Activated naive CD4-positive, alpha-beta T cell treated with anti-CD3 and anti-CD28 coated beads for 36 hours (primary cell): ENCODE data around the gene TAF6L. TPM values are rescaled to one million over a fixed set of nuclear protein-coding genes. Genes with fewer than 3 reads are reported as not detected.

ENCODE experiments used
- CTCF ChIA-PET: fragments of 350-600 bp; sonication (Branson Sonifier 250); formaldehyde crosslinking; loops from one replicate; lab custom pipeline; 2021; ENCODE audit warnings: antibody characterized with exemption; lab: Charles Lee
- DNase-seq: peaks from one replicate; pipeline ENCODE4 v3.0.0-alpha.2; 2020
- H3K27ac Mint-ChIP-seq: one replicate; pipeline ENCODE4 v1.8.0; 2021; ENCODE audit warnings: mild to moderate bottlenecking, mixed read lengths
- H3K27me3 Mint-ChIP-seq: one replicate; pipeline ENCODE4 v1.8.0; 2021; ENCODE audit warnings: low read depth, mixed read lengths
- H3K36me3 Mint-ChIP-seq: one replicate; pipeline ENCODE4 v1.8.0; 2021; ENCODE audit warnings: low read depth, mixed read lengths
- H3K4me1 Mint-ChIP-seq: one replicate; pipeline ENCODE4 v1.8.0; 2021; ENCODE audit warnings: low read depth, mixed read lengths
- H3K4me3 Mint-ChIP-seq: one replicate; pipeline ENCODE4 v1.8.0; 2021; ENCODE audit warnings: mild to moderate bottlenecking, moderate library complexity, mixed read lengths
- H3K9me3 Mint-ChIP-seq: one replicate; pipeline ENCODE4 v1.8.0; 2021; ENCODE audit warnings: mixed read lengths
- intact Hi-C: fragments of 100-400 bp; cut with micrococcal nuclease; formaldehyde crosslinking; loops from one replicate; pipeline ENCODE4 v1.15.1; 2023
- total RNA-seq, 2 experiments: library from RNA; stranded (reverse); gene quantifications; one replicate each; pipeline ENCODE4 v1.2.3, GENCODE V29; 2021

Gene TAF6L, protein sequence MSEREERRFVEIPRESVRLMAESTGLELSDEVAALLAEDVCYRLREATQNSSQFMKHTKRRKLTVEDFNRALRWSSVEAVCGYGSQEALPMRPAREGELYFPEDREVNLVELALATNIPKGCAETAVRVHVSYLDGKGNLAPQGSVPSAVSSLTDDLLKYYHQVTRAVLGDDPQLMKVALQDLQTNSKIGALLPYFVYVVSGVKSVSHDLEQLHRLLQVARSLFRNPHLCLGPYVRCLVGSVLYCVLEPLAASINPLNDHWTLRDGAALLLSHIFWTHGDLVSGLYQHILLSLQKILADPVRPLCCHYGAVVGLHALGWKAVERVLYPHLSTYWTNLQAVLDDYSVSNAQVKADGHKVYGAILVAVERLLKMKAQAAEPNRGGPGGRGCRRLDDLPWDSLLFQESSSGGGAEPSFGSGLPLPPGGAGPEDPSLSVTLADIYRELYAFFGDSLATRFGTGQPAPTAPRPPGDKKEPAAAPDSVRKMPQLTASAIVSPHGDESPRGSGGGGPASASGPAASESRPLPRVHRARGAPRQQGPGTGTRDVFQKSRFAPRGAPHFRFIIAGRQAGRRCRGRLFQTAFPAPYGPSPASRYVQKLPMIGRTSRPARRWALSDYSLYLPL
- total RNA-seq, result 10 to 100 TPM in 1 of 2 experiments, 1 to 10 TPM in 1; 8.9 to 10.5 TPM

DNA sequence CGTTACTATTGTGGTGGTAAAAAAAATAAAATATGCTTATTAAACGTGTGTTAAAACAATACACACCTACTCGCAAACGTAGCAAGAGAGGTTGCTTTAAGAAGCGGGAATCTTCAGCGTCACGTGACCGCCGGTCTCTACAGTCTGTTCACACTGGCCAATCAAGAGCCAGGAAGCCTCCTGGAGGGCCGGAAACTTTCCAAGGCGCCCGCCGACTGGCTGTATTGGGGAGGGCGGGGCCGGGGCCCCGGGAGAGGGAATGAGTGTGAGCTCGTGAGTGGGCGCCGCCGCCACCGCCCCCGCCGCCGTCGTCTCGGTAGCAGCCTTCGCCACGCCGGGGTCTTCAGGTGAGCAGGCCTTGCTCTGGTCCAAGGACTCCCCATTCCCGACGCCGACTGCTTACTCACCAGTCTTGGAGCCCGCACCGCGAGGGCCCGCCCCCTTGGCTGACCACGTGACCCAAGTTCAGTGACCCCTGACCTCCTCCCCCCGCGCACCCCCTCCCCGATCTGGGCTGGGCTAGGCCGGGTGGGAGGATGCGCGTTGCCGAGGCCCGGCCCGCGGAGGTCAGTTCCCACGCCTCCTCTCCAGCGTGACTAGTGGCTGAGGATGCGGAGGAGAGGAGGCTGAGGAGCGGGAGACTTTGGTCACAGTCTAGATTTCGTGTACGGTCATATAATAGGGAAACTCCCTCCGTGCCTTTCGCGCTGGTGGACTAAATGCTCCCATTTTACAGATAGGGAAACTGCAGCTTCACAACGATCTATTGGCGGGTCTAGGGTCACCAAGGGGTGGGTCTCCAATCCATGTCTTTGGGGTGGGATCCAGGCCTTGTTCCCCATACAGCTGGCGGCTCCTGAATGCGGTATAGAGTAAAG lies at the start of gene TAF6L:
Gene TAF6L, plus strand, starts transcription at position 253 of the 878 bp plus-strand sequence. CDS start 4,388 bp downstream, outside the sequence.
- H3K4me3 Mint-ChIP-seq, result peak within 1 kb of the TSS; percentile 80
- DNase-seq, result peak; percentile 95
- peak within 1 kb of the TSS; percentile 91 for H3K27ac Mint-ChIP-seq
- H3K27me3 Mint-ChIP-seq, result no peaks in the 10 kb centered on the region
- CTCF ChIA-PET, result interaction anchor here (0.8 to 7.1 kb wide), 4 partner anchors 15 to 85 kb away, joined by 3 to 53 read pairs (median 12); partner anchors contain the start of genes TMEM179B and ZBTB3
- intact Hi-C loops, result loop anchor here (1.0 to 5.0 kb wide), 10 partner anchors 10 to 181 kb away; partner anchors contain the start of genes EML3, POLR2G, ROM1 and TMEM179B
- H3K36me3 Mint-ChIP-seq, result peaks cover 7% of the 10 kb centered on the region
- peaks cover 25% of the 10 kb centered on the region for H3K4me1 Mint-ChIP-seq
- H3K9me3 Mint-ChIP-seq, result no peaks in the 10 kb centered on the region

DNA sequence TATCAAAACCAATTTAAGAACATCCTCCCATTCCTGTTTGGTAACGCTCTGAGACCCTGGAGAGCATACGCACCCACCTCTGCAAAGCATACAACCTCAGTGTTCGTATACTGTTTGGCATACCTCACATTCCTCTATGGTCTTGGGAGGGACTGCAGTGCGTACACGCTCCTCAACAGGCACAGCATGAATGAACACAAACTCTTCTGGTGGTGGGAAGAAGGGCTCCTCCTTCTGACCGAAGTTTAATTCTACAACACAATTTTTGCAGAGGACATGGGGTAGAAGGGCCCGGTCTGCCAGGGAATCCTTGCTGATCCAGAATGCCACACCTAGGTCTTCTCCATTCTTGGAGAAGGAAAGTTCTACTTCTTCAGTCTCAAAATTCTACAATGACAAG lies 49.2 kb upstream of the TAF6L start:
- no peak overlapping the region for H3K4me3 Mint-ChIP-seq
- H3K4me1 Mint-ChIP-seq, result peaks cover 49% of the 10 kb centered on the region
- CTCF ChIA-PET, result no interaction called here
- no peaks in the 10 kb centered on the region for H3K9me3 Mint-ChIP-seq
- intact Hi-C loops, result no loop called here
- H3K36me3 Mint-ChIP-seq, result peaks cover 78% of the 10 kb centered on the region
- H3K27me3 Mint-ChIP-seq, result no peaks in the 10 kb centered on the region
- no peak overlapping the region for H3K27ac Mint-ChIP-seq
- DNase-seq, result no peak

DNA sequence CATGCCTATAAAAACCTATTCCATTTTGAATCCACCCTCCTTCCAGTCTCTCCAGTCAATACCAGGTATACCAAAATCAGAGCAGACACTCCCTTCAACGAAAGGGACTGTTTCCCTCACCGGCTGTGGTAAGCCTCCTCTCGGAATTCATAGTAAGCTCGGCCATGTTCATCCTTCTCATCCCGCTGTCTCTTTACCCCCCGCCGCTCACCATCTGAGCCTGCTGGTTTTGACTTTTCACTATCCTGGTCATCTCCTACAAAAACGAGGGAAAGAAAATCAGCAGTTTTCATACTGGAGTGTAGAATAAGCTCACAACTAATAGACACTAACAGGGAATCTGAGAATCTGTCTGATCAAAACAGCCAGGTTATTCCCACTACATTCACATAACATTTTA lies 47.0 kb upstream of the TAF6L start:
- no peaks in the 10 kb centered on the region for H3K27me3 Mint-ChIP-seq
- peak overlapping the region; percentile 11 for H3K27ac Mint-ChIP-seq
- no peak for DNase-seq
- intact Hi-C loops, result no loop called here
- peaks cover 45% of the 10 kb centered on the region for H3K4me1 Mint-ChIP-seq
- H3K36me3 Mint-ChIP-seq, result peaks cover 72% of the 10 kb centered on the region
- H3K9me3 Mint-ChIP-seq, result no peaks in the 10 kb centered on the region
- CTCF ChIA-PET, result interaction anchor here (0.7 kb wide), 1 partner anchor 62 kb away, joined by 3 read pairs; no protein-coding TSS in a partner anchor
- H3K4me3 Mint-ChIP-seq, result peak overlapping the region; percentile 90

DNA sequence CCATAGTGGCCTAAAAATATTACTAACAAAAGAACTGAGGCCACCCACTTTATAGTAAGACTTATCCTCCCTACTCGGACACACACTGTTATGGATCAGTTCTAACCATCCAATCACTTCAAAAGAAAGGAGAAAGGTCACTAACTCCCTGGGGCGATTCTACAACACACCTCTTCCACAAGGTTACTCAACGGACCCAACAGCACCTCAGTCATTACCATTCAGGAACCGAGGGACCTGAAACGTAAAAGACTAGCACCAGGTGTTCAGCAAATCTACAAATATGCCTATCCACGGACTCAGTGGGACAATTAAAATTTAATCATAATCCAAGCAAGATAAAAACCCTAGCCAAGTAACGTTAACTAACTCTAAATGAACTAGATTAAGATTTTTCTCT lies 45.5 kb upstream of the TAF6L start:
- intact Hi-C loops, result loop anchor here (1.0 to 2.0 kb wide), 4 partner anchors 12 to 73 kb away; partner anchors contain the start of genes INTS5, UBXN1 and UQCC3
- Mint-ChIP-seq H3K27ac (peak overlapping the region; percentile 99), H3K4me1 (peaks cover 48% of the 10 kb centered on the region), H3K4me3 (peak overlapping the region; percentile 90), H3K27me3 (no peaks in the 10 kb centered on the region), H3K9me3 (no peaks in the 10 kb centered on the region), H3K36me3 (peaks cover 61% of the 10 kb centered on the region)
- DNase-seq, result no peak
- CTCF ChIA-PET, result interaction anchor here (0.6 to 1.0 kb wide), 2 partner anchors 132 to 941 kb away, joined by 3 to 4 read pairs; no protein-coding TSS in a partner anchor

DNA sequence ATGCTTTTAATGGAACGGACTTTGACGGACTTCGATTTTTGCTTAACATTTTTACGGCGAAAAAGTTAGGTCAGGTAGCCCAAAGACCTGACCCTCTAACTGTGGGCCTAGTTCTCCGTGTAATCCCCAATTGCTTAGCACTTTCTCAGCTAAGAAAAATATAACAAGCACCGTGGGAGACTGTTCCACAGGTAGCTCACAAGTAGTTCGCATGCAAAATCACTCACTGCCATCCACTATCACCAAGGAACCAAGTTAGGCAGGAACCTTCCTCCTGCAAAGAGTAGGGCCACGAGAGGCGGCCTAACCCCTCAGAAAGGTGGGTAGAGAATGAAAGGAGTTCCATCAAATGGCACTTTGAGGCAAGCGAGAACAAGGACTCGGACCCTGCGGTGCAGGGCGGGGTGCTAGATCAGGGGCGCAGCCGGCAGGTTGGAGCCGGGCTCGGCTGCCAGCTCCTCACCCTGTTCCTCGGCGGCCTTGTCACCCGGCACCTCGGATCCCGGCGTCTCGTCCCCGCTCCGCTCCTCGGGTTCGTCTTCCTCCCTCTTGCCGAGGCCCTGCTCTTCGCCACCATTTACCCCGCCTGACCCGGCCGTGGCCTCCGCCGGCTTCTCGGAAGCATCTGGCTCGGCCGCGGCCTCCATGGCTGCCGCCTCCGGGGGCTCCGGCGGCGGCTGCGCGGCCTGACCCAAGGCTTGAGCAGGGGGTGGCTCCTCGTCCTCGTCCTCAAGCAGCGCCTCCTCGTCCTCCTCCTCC lies 44.9 kb upstream of the TAF6L start:
- intact Hi-C loops, result loop anchor here (1.0 to 2.0 kb wide), 4 partner anchors 13 to 74 kb away; partner anchors contain the start of genes INTS5, UBXN1 and UQCC3
- Mint-ChIP-seq H3K36me3 (peaks cover 59% of the 10 kb centered on the region), H3K27me3 (no peaks in the 10 kb centered on the region), H3K27ac (peak overlapping the region; percentile 99), H3K9me3 (no peaks in the 10 kb centered on the region), H3K4me1 (peaks cover 50% of the 10 kb centered on the region), H3K4me3 (peak overlapping the region; percentile 90)
- DNase-seq, result peak; percentile 31
- CTCF ChIA-PET, result interaction anchor here (0.8 to 1.3 kb wide), 6 partner anchors 27 to 155 kb away, joined by 3 to 6 read pairs (median 3); partner anchors contain the start of gene ZBTB3

DNA sequence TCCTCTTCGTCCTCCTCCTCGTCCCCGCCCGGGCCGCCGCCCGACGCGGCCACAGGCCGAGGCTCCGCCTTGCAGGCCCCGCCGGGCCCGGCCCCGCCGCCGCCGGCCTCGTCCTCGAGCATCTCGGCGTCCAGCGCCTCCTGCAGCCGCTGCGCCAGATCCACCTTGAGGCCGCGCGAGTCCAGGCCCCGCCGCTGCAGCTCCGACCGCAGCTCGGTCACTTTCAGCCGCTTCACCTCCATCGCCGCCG lies 44.4 kb upstream of the TAF6L start:
- Mint-ChIP-seq H3K4me1 (peaks cover 49% of the 10 kb centered on the region), H3K27me3 (no peaks in the 10 kb centered on the region), H3K27ac (peak overlapping the region; percentile 99)

DNA sequence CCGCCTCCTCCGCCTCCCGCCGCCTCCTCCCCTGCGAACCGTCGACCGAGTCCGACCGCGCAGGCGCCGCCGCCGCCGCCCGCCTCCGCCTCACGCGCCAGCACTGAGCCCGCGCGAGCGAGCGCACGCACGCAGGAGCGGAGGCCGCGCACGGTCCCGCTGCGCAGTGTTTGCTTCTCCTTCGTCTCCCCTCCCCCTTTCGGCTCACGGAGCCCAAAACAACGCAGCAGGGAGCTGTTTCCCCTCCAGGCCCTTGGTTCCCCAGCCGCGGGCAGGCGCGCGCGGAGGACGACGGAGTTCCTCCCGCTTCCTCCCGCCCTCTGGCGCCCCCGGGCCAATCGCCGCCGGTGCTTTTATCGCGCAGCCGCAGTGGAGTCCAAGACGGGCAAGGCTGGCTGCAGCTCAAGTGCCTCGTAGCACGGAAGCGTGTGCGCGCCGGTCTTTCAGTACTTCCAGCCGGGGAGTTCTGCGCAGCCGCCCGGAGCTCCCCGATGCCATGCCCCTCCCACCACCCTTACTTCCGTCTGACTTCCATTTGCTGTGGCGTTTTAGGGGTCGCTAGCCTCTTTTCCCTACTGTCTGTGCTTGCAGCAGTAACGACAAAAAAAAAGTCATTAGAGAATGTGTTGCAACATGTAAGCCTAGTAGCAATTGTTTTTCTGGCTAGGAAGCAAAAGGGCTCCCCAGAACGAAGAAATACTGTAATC lies 43.9 kb upstream of the TAF6L start, which contains the start of gene HNRNPUL2:
Gene HNRNPUL2, minus strand, starts transcription at position 293 of the 707 bp plus-strand sequence. CDS start 301 bp downstream, outside the sequence.
- peaks cover 45% of the 10 kb centered on the region for H3K4me1 Mint-ChIP-seq
- H3K36me3 Mint-ChIP-seq, result peaks cover 51% of the 10 kb centered on the region
- peak within 1 kb of the TSS; percentile 90 for H3K4me3 Mint-ChIP-seq
- peak; percentile 99 for DNase-seq
- intact Hi-C loops, result loop anchor here (1.0 to 2.0 kb wide), 13 partner anchors 18 to 154 kb away; partner anchors contain the start of genes INTS5, POLR2G, TUT1 and UBXN1
- peak within 1 kb of the TSS; percentile 99 for H3K27ac Mint-ChIP-seq
- no peaks in the 10 kb centered on the region for H3K9me3 Mint-ChIP-seq
- H3K27me3 Mint-ChIP-seq, result no peaks in the 10 kb centered on the region
- CTCF ChIA-PET, result interaction anchor here (0.6 to 1.3 kb wide), 10 partner anchors 26 to 216 kb away, joined by 3 to 6 read pairs (median 3); partner anchors contain the start of genes POLR2G and ZBTB3

More for the DNA sequence above, 44.4 kb upstream of the TAF6L start:
- no peaks in the 10 kb centered on the region for H3K9me3 Mint-ChIP-seq
- intact Hi-C loops, result loop anchor here (1.0 to 2.0 kb wide), 14 partner anchors 14 to 154 kb away; partner anchors contain the start of genes INTS5, POLR2G, TUT1 and UBXN1
- H3K36me3 Mint-ChIP-seq, result peaks cover 55% of the 10 kb centered on the region
- H3K4me3 Mint-ChIP-seq, result peak overlapping the region; percentile 90
- no peak for DNase-seq
- CTCF ChIA-PET, result interaction anchor here (0.6 to 1.3 kb wide), 8 partner anchors 27 to 155 kb away, joined by 3 to 6 read pairs (median 3); partner anchors contain the start of genes POLR2G and ZBTB3

DNA sequence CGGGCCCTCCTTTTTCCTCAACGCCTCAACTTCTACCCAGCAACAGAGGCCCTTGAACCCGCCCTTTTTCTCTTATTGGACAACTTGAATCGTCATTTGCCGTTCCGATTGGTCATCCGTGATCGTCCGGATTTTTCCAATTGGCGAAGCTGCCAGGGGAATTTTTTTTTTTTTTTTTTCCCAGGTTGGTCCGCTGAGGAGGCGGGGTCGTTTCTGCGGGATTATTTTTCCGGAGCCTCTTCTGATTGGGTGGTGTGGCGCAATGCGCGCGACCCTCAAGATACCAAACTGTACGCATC lies 43.4 kb upstream of the TAF6L start:
- peak overlapping the region; percentile 99 for H3K27ac Mint-ChIP-seq
- no peaks in the 10 kb centered on the region for H3K9me3 Mint-ChIP-seq
- intact Hi-C loops, result loop anchor here (1.0 to 2.0 kb wide), 17 partner anchors 19 to 154 kb away; partner anchors contain the start of genes INTS5, NXF1, POLR2G and TAF6L
- peaks cover 43% of the 10 kb centered on the region for H3K4me1 Mint-ChIP-seq
- CTCF ChIA-PET, result interaction anchor here (0.6 to 1.3 kb wide), 5 partner anchors 34 to 216 kb away, joined by 3 to 6 read pairs (median 3); partner anchors contain the start of gene POLR2G
- peak overlapping the region; percentile 90 for H3K4me3 Mint-ChIP-seq
- H3K36me3 Mint-ChIP-seq, result peaks cover 46% of the 10 kb centered on the region
- DNase-seq, result peak; percentile 94
- H3K27me3 Mint-ChIP-seq, result no peaks in the 10 kb centered on the region

DNA sequence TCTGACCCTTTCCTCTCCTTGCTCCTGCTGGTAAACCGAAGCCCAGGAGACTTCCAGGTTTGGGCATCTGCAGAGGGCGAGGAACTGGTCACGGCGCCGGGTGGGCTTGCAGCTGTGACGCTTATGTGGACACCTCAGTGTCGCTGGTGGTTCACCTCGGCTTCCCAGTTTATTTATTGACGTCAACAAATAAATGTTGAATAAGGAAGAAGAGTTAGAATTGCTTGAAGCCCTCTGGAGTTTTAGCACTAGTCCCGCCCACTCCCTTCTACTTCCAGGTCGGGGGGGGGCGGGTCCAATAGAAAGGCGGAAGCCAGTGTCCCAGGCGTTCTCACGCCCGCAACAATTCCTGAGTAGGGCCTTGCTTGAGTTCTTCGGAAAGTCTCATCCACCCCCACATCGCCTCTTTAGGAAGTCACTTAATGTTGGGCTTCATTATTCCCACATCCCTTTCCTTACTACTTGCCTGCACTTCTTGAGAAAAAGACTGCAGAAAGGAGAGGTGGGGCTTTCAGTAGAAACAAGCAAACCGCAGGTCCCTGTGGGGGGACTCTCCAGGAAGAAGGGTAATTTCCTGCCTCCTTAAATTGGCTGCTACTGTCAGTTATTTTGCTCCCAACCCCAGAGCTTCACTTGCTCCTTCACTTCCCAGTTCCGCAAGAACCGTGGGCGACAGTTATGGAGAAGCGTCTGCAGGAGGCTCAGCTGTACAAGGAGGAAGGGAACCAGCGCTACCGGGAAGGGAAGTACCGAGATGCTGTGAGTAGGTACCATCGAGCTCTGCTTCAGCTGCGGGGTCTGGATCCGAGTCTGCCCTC lies 42.8 kb upstream of the TAF6L start, which contains the start of gene TTC9C:
Gene TTC9C, plus strand, starts transcription at position 316 of the 818 bp plus-strand sequence. Its CDS starts 363 bp downstream, at position 679.
- intact Hi-C loops, result loop anchor here (1.0 to 2.0 kb wide), 4 partner anchors 43 to 134 kb away; partner anchors contain the start of genes NXF1, TAF6L and TMEM179B
- peak within 1 kb of the TSS; percentile 90 for H3K4me3 Mint-ChIP-seq
- H3K27me3 Mint-ChIP-seq, result no peaks in the 10 kb centered on the region
- peaks cover 48% of the 10 kb centered on the region for H3K36me3 Mint-ChIP-seq
- CTCF ChIA-PET, result interaction anchor here (0.6 to 1.4 kb wide), 3 partner anchors 9 to 1599 kb away, joined by 3 to 4 read pairs (median 3); partner anchors contain the start of gene UQCC3
- H3K4me1 Mint-ChIP-seq, result peaks cover 46% of the 10 kb centered on the region
- no peaks in the 10 kb centered on the region for H3K9me3 Mint-ChIP-seq
- peak within 1 kb of the TSS; percentile 99 for H3K27ac Mint-ChIP-seq
- peak; percentile 90 for DNase-seq
